ENCODE measurements around the gene NBL1.

NBL1 gene

DNA sequence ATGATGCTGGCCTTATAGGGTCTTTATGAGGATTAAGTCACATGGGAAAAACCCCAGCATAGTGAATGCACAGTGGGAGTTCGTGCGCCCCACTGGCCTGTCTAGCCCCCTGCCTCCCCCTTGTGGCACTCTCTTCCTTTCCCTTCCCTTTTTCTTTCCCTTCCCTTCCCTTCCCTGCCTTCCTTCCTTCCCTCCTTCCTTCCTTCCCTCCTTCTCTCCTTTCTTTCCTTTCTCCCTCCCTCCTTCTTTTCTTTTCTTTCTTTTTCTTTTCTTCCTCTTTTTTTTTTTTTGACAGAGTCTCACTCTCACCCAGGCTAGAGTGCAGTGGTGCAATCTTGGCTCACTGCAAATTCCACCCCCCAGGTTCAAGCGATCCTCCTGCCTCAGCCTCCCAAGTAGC lies 59.2 kb downstream of the NBL1 start:
- no peak for DNase-seq (ENCODE audit: low spot score)

DNA sequence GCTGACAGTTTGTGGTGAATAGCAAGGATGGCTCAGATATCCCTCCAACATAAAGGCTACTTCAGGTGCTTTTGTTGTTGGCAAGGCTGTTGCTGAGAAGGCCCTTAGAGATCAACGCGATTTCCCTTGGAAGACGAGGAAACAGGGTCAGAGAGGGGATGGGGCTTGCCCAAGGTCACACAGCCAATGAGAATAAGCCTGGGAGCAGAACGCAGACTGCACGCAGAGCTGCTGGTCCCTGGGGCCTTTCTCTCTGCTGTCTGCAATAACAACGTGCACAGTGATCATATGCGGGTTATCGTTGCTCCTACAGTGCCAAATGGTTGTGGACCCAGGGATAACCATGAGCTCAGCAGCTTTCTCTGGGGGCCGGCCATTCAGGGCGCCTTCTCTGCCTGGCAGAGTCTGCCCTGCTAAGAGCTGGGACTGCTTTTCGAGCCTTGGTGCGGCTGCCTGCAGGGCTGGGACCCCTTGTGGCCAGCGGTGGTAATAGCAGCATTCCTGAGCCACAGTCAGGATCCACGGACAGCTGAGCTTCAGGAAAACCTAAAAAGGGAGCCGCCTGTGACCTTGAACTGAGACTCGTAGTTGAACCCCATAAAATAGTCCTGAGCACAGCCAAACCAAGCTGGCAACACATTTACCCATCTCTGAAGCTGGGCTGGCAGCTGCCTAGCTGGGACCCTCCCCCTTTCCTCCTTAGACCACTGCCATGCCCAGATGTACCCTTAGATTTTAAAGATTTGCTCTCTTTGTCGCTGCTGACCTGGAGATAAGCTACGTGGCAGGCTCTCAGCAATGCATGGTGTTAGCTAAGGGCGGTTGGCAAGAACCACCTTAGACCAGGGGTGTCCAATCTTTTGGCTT lies 60.4 kb downstream of the NBL1 start:
- DNase-seq (ENCODE audit: low spot score), result peak; percentile 91

DNA sequence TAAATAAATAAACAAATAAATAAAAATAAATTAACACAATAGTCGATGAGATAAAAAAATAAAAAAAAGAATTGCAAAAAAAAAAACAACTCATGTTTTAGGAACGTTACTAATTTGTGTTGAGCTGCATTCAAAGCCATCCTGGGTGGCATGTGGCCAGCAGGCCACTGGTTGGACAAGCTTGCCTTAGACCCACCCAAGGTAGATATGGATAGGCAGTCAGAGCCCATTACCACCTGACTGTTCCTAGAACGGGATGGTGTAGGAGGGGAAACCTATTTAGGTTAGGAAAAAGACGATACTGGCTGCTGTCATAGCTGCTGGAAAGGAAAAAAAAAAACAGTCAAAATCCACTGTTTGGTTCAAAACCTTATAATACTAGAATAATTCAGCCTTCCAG lies 61.4 kb downstream of the NBL1 start:
- no peak for DNase-seq (ENCODE audit: low spot score)

DNA sequence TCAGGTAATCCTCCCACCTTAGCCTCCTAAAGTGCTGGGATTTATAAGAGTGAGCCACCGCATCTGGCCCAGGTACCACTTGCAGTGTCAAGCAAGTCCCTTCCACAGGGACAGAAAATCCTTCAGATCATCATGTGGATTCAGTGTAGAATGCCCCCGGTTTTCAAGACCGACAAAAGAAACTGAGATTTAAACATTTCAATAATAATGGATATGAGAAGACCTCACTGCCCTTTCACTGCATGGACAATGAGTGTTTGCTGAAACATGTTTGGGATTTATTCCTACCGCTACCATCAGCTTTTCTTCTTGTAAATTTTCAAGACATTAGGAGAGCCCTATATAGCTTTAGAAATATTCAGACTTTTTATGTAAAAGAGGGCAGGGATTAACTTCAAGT lies 62.0 kb downstream of the NBL1 start:
- DNase-seq (ENCODE audit: low spot score), result no peak
